Mammary epithelial cell (primary cell): ENCODE measurements around the gene KRTAP10-5.

Source experiments
- EZH2 ChIP-seq: IDR thresholded peaks from 2 replicates; pipeline ENCODE4 v1.6.1; 2012; ENCODE audit warnings: low read length, inconsistent platforms, borderline replicate concordance
- TF ChIP-seq, protein P1 (sequence below), 2 donors: IDR thresholded peaks in 1 of 2; conservative IDR thresholded peaks in 1 of 2; 2 replicates each; pipeline ENCODE4 v1.5.1; 2011 to 2012; ENCODE audit warnings: inconsistent platforms in 2 of 2, low read length in 2 of 2, mild to moderate bottlenecking in 2 of 2, control low read depth in 1 of 2, low read depth in 1 of 2; ENCODE audit not compliant: insufficient read depth in 1 of 2; ENCODE audit errors: extremely low read depth in 1 of 2

DNA sequence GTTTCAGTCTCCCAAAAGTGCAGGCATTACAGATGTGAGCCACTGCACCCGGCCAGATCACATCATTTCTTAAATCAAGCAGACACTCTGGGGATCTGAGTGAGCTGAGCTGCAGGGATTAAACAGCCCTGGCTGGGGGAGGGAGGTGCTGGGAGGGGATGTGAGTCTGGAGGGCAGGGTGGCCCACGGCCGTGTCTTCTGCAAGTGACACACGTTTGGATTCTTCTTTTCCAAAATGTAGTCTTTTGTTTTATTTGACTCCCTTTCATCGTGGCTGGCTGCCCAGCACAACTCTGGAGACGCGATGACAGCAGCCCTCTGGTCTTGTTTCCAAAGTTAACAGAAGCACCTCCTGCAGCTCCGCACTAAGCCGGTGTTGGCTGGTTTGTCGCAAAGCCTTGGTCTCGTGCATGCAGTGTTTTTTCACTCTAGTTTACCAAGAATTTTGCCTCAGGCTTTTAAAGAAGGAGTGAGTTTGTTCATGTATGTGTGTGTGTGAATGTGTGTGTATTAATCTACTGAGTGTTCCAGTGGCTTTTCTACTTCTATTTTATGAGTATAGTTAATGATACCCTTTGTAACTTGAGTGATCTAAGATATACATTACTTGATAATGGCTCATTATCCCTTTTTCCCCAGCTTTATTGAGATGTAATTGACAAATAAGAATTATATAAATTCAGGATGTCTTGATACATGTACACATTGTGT is 2.8 kb upstream of the KRTAP10-5 start:
- TF ChIP-seq, protein P1, sequence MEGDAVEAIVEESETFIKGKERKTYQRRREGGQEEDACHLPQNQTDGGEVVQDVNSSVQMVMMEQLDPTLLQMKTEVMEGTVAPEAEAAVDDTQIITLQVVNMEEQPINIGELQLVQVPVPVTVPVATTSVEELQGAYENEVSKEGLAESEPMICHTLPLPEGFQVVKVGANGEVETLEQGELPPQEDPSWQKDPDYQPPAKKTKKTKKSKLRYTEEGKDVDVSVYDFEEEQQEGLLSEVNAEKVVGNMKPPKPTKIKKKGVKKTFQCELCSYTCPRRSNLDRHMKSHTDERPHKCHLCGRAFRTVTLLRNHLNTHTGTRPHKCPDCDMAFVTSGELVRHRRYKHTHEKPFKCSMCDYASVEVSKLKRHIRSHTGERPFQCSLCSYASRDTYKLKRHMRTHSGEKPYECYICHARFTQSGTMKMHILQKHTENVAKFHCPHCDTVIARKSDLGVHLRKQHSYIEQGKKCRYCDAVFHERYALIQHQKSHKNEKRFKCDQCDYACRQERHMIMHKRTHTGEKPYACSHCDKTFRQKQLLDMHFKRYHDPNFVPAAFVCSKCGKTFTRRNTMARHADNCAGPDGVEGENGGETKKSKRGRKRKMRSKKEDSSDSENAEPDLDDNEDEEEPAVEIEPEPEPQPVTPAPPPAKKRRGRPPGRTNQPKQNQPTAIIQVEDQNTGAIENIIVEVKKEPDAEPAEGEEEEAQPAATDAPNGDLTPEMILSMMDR (conservative IDR thresholded peaks at IDR 0.05 in 1 of 2, IDR thresholded peaks at IDR 0.05 in 1 of 2; ENCODE audit: extremely low read depth in 1 of 2, insufficient read depth in 1 of 2, low read depth in 1 of 2, low read length in 2 of 2), result no peak
- no peak for TF ChIP-seq EZH2
